Measurements from ENCODE around the gene C16orf74.

Gene C16orf74

GRCh38 chr16:85774136-85774535 is 23.2 kb upstream of the C16orf74 start:
- DNase-seq = no peak

GRCh38 chr16:85773044-85773443 is 22.1 kb upstream of the C16orf74 start:
- DNase-seq = no peak

GRCh38 chr16:85770741-85771140 is 19.8 kb upstream of the C16orf74 start:
- DNase-seq = no peak

- DNase-seq = no peak
These were observed 17.3 kb upstream of the C16orf74 start for GRCh38 chr16:85768199-85768598.

DNA sequence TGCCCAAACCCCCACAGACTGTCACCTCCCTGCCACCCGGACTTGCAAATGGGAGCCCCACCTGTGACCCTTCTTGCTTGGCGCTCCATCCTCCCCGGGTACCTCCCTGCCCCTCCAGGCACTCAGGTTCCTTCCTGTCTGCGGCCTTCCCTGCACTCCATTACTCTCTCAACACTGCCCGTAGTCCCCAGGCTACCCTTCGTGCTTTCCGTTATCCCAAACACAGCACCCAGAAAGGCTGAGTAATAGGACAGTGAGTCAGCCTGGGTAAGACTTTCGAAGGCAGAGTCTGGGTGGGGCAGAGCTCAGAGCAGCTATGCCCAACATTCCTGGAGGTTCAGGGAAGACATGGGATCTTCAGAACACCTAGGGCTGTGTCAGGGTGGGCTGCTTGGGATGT is 16.6 kb upstream of the C16orf74 start:
- no peak for DNase-seq

- no peak for DNase-seq
These were observed 14.9 kb upstream of the C16orf74 start for GRCh38 chr16:85765767-85766166.

DNA sequence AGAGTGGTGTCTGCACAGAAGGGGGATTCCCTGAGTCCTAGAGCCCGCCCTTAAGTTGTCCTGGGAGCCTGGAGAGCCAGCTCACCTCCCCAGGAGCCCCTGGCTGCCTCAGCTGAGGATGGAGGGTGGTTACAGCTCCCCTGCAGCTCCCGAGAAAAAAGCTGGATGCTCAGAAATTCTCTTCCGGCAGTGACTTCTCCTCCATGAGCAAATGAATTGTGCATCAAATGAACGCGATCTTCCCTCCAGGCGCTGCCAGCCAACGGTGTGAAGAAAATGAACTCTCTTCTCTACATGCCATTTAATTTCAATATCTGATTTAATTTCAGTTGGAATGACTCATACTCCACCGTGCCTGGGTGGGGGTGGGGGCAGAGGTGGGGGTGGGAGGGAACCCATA is 14.3 kb upstream of the C16orf74 start:
- DNase-seq = no peak

- no peak for DNase-seq
These were observed 12.7 kb upstream of the C16orf74 start for GRCh38 chr16:85763616-85764015.

DNA sequence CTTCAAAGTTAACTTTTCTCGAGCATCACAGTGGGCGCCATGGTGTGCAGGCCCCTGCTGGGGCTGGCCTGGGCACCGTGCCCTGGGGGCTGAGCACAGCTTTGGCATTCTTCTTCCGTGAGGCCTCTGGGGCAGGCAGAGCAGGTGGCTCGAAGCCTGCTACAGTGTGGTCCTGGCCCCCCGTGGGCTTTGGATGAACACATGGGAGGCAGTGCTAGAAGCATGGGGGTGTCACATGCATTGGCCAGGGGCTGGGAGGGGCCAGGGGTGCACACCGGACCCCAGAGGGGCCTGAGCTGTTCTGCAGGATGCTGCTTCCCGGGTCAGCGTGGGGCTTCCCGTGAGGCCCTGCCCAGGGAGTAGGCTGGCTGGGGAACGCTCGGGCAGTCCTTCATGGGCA is 12.1 kb upstream of the C16orf74 start:
- no peak for DNase-seq

DNA sequence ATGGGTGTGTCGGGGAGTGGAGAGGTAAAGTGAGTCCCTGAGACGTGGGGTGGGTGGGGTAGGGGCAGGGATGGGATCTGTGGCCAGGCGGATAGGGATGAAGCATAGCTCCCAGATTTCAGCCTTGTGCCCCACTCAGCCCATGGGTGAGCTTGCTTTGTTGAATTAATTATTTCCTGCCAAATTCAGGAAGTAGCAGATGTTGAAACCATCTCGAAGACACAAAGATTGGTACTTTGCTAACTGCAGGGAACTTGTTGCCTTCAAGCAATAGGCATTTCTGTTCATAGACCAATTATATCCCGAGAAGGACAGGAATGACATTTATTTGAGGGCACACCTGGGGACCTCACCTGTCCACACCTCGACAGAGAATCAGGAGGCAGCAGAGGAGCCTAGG is 11.0 kb upstream of the C16orf74 start:
- DNase-seq = no peak

- no peak for DNase-seq
These were observed 8.9 kb upstream of the C16orf74 start for GRCh38 chr16:85759631-85760419.

- DNase-seq = no peak
These were observed 8.2 kb upstream of the C16orf74 start for GRCh38 chr16:85759136-85759535.

DNA sequence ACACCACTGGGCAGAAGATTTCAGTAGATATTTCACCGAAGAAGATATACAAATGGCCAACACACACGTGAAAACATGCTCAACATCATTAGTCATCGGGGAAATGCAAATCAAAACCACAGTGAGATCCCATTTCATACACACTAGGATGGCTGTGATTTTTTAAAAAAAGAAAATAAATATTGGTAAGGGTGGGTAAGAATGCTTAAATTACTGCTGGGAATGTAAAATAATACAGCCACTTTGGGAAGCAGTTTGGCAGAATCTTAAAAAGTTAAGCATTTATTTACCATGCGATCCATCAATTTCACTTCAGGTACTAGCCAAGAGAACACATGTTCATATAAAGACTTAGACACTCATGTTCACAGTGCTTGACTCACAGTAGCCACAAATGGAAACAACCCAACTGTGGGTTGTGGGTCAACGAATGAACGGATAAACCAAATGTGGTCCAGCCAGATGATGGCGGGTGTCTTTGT is 6.5 kb upstream of the C16orf74 start:
- DNase-seq = no peak

DNA sequence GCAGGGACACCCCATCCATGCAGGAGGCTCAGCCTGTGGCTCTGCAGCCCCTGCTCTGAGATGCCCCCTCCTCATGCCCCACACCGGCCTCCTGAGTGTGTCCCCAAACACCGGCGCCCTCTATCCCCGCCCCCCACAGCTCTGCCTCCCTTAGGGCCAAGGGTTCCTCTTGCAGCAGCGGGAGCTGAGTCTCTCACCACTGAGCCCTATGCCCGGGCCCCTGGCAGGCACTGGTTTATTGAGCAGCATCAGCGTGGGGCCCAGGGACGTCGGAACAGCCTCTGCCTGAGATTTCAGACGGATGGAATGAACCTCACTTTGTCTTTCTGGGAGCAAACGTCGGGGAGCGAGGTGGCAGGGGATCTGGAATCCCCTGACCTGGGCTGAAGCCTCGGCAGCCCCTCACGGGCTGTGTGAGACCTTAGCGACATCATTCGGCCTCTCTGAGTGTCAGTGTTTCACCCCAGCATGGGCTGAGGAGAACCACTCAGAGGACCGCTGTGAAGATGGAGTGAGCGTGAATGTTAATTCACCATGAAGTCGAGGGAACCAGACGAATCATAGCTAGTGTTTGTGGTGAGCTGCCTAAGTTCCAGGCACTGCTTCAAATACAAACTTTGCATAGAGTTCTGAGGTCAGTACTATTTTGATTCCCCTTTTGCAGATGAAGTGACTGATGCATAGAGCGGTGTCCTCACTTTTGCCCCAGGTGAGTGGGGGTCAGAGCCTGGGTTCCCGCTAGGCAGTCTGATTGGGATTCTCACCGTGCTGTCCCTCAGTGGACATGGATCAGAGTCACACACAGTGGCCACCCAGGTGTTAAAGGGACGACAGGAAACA is 5.3 kb upstream of the C16orf74 start:
- no peak for DNase-seq

- no peak for DNase-seq
These were observed 3.5 kb upstream of the C16orf74 start for GRCh38 chr16:85754413-85754812.

DNA sequence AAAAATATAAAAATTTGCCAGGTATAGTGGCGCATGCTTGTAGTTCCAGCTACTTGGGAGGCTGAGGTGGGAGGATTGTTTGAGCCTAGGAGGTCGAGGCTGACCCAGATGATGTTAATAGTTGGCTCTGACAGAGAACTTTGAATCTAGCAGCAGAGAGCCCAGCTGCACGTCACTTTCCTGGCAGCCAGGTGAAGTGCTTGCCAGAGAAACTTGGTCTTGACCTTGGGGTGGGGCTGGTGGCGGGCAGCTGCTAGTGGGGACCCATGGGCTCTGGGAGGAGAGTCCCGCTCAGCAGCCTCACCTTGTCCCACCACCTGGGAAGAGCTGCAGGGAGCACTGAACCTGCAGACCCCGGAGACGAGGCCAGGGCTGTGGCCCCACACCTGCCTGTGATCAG is 3.1 kb upstream of the C16orf74 start:
- DNase-seq = no peak

GRCh38 chr16:85753559-85753958 is 2.7 kb upstream of the C16orf74 start:
- no peak for DNase-seq

DNA sequence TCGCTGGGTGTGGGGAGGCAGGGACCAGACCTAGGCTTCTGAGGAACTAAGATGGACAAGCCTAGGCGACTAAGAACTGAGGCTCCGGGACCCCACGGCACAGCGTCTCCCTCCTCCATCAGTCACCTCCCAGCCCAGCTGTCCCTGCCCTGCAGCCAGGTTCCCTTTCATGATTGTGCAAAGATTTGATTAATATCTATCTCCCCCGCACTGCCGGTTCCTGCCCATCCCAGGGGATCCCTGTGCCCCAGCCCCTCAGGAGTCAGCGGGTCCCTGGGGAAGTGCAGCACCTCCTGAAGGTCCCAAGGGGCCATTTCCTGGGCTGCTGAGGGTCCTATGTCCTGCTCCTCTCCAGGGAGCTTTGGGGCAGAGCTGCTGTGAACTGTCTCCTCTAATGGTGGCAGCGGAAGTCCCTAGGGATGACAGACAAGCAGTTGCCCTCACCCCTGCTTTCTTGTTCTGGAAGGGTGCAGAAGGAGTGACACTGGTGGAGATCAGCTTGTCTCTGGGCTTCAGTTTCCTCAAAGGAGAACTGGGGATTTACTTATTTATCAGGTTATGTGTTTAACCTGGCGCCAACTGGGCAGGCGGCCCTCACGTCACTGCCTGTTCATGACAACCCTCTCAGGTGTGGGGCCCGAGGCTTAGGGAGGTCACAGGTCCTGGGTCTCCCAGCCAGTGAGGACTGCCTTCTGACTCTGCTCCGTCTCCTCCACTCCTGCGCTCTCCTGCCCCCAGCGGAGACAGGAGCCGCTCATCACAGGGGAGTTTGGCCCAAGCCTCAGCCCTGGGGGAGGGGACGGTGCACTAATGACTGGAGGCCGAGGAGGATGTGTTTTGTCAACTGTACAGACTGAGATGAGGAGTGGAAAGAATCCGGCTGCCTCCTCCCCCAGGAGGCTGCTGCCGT is 1.9 kb upstream of the C16orf74 start:
- DNase-seq = no peak

DNA sequence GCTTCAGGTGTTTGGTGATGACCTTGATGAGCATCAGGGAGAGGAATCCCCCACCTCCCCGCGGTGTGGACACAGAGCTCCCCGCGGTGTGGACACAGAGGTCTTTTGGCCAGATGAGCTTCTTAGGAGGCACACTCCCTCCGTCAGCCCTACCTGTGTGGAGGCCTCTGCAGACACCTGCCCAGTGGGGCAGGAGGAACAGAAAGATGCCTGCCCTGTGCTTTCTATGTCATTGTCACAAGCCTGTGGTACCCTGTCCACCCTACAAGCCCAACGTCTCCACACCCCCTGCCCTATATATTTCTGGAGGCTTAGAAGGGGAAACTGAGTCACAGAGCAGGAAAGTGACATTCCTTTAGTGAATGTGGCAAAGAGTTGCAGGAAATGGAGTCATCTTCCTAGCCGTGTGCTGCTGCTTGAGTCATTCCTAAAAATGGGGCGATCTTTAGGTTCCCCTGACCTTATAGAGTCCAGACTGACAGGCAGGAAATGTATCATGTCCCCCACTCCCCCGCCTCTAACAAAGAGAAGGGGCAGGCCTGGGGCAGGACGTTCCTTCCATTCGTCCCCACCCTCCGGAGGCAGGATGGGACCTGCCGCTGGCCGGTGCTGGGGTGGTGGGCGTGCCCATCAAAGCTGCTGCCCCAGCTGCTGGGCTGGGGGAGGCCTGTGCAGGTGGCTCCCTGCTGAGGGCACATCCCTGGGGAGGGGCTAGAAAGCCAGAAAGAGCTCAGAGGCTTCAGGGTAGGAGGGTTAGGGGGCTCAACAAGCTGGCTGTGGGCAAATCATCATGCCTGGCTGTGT is 1.0 kb upstream of the C16orf74 start:
- DNase-seq = no peak

- no peak for DNase-seq
These were observed 610 bp downstream of the C16orf74 start for GRCh38 chr16:85750146-85750826.

- DNase-seq = no peak
These were observed 1.1 kb downstream of the C16orf74 start for GRCh38 chr16:85749771-85750145.
